ENCODE data around the gene SNX21. TPM values are rescaled to one million over a fixed set of nuclear protein-coding genes. Genes with fewer than 3 reads are reported as not detected.

Gene SNX21
- total RNA-seq, 1 experiment from 2014 or later, result 25.7 TPM

GRCh38 chr20:45890985-45891983 is 57.7 kb downstream of the SNX21 start, which contains the start of the genes CTSA and NEURL2:
TSS of gene CTSA (plus strand) at chr20:45891335. CDS start at chr20:45891569, 234 bp downstream.
TSS of gene NEURL2 (minus strand) at chr20:45891208. CDS start at chr20:45890991, 217 bp downstream.
- intact Hi-C loops (cut with micrococcal nuclease; ENCODE audit: unreplicated experiment), result no loop called here
- ChIA-PET POLR2A (interaction anchor here (1.2 kb wide), 1 partner anchor 10 kb away, joined by 6 read pairs; the partner anchor contains the start of gene ZSWIM1), CTCF (interaction anchor here (0.7 to 1.7 kb wide), 3 partner anchors 10 to 96 kb away, joined by 3 to 4 read pairs (median 3); partner anchors contain the start of gene ZSWIM1)
- Histone ChIP-seq H3K36me3 (ENCODE audit: control insufficient read depth, insufficient read depth, low read length) (peaks cover 3% of the 10 kb centered on the region; the same call in 1 of the 2 replicates), H3K9me3 (ENCODE audit: control insufficient read depth, insufficient read depth, low read depth, low read length) (no peaks in the 10 kb centered on the region), H3K27me3 (ENCODE audit: control insufficient read depth, insufficient read depth, low read length) (no peaks in the 10 kb centered on the region), H3K27ac (ENCODE audit: low read length) (peak within 1 kb of the TSS; percentile 81), H3K4me1 (ENCODE audit: control insufficient read depth, insufficient read depth, low read length) (peaks cover 12% of the 10 kb centered on the region), H3K4me3 (ENCODE audit: low read depth in 2 of 2, low read length in 2 of 2) (peak within 1 kb of the TSS; percentile 68 to 74)
- ATAC-seq (peak; percentile 90), DNase-seq (ENCODE audit: low read depth, low spot score) (no peak)
- in situ Hi-C loops (cut with HindIII; ENCODE audit: low pct_unique_long_range_greater_than_20kb, low sequenced_read_pairs), result no loop called here
- BruUV-seq (replicated peaks), result no TSS peak
- TF ChIP-seq POLR2AphosphoS5 (IDR thresholded peaks at IDR 0.05; ENCODE audit: low read depth, low read length) (peak; percentile 74), REST (IDR thresholded peaks at IDR 0.05; ENCODE audit: insufficient read depth in 1 of 2, low read depth in 2 of 2, low read length in 1 of 2) (no peak), SIN3A (IDR thresholded peaks at IDR 0.05; ENCODE audit: borderline replicate concordance, insufficient read depth, low read depth, low read length) (peak; percentile 95)

DNA sequence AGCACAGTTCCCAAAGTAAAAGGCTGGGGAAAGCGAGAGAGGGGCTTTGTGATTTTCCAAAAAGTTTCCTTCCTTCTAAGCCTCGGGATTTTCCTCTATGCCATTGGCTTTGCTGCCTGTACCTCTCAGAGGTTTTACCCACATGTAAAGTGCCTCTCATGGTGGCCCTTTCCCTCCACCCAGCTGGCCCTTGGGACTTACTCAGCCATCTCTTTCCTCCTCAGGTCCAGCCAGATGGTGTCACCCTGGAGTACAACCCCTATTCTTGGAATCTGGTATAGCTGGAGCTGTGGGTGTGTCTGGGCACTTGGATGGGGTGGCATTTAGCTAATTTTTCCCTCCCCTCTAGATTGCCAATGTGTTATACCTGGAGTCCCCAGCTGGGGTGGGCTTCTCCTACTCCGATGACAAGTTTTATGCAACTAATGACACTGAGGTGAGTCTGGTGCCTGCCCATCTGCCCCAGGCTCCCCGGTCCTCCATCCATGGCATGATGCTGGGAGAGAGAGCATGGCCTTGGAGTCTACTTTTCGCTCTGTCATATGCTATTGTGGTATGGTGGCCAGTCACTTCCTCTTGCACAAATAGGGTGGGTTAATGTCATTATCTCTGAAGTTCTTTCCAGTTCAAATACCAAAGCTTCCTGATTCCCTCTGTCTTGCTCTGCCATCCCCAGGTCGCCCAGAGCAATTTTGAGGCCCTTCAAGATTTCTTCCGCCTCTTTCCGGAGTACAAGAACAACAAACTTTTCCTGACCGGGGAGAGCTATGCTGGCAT is 58.6 kb downstream of the SNX21 start:
- Histone ChIP-seq H3K4me3 (ENCODE audit: low read depth in 2 of 2, low read length in 2 of 2) (peak overlapping the region; percentile 68 to 74), H3K27ac (ENCODE audit: low read length) (peak overlapping the region; percentile 81), H3K4me1 (ENCODE audit: control insufficient read depth, insufficient read depth, low read length) (peaks cover 12% of the 10 kb centered on the region), H3K9me3 (ENCODE audit: control insufficient read depth, insufficient read depth, low read depth, low read length) (no peaks in the 10 kb centered on the region), H3K27me3 (ENCODE audit: control insufficient read depth, insufficient read depth, low read length) (no peaks in the 10 kb centered on the region), H3K36me3 (ENCODE audit: control insufficient read depth, insufficient read depth, low read length) (peaks cover 3% of the 10 kb centered on the region; the same call in 1 of the 2 replicates)
- DNase-seq (ENCODE audit: low read depth, low spot score) (no peak), ATAC-seq (peak; percentile 54)
- BruUV-seq (replicated peaks), result TSS peak; percentile 61
- no peak for TF ChIP-seq POLR2AphosphoS5 (IDR thresholded peaks at IDR 0.05; ENCODE audit: low read depth, low read length)
- TF ChIP-seq CTCF (IDR thresholded peaks at IDR 0.05), result no peak; the same call in 1 of the 2 replicates
- TF ChIP-seq REST (IDR thresholded peaks at IDR 0.05; ENCODE audit: insufficient read depth in 1 of 2, low read depth in 2 of 2, low read length in 1 of 2), result no peak
- no peak for TF ChIP-seq SIN3A (IDR thresholded peaks at IDR 0.05; ENCODE audit: borderline replicate concordance, insufficient read depth, low read depth, low read length)
- no peak for TF ChIP-seq TCF7L2 (IDR thresholded peaks at IDR 0.05; ENCODE audit: low read depth, low read length)
- in situ Hi-C loops (cut with HindIII; ENCODE audit: low pct_unique_long_range_greater_than_20kb, low sequenced_read_pairs) (no loop called here), intact Hi-C loops (cut with micrococcal nuclease; ENCODE audit: unreplicated experiment) (no loop called here)
- ChIA-PET POLR2A (no interaction called here), CTCF (interaction anchor here (1.7 kb wide), 1 partner anchor 13 kb away, joined by 4 read pairs; no protein-coding TSS in a partner anchor)

Measured in Panc1 (cell line).